Activated CD8-positive, alpha-beta T cell treated with anti-CD3 and anti-CD28 coated beads, Interleukin-2, amount 10 ng/mL, durations not matched to agents 7 days and 5 days (primary cell): ENCODE measurements around the gene NKX2-3. TPM values are rescaled to one million over a fixed set of nuclear protein-coding genes. Genes with fewer than 3 reads are reported as not detected.

ENCODE experiments used
- ATAC-seq: fragments of 150-1000 bp; cut with Tn5 transposase; one replicate; pipeline ENCODE4 v1.10.0; 2021; ENCODE audit warnings: moderate library complexity
- CTCF ChIA-PET: fragments of 350-600 bp; sonication (Branson Sonifier 250); formaldehyde crosslinking; loops from one replicate; lab custom pipeline; 2021; ENCODE audit warnings: antibody characterized with exemption; lab: Charles Lee
- POLR2A ChIA-PET: fragments of 350-600 bp; sonication (Branson Sonifier 250); formaldehyde crosslinking; loops from one replicate; lab custom pipeline; 2021; ENCODE audit warnings: antibody characterized with exemption; lab: Charles Lee
- DNase-seq: peaks from one replicate; pipeline ENCODE4 v3.0.0-alpha.2; 2020
- H3K27ac Mint-ChIP-seq: one replicate; pipeline ENCODE4 v1.8.0; 2021; ENCODE audit warnings: mild to moderate bottlenecking, mixed read lengths
- H3K27me3 Mint-ChIP-seq: one replicate; pipeline ENCODE4 v1.8.0; 2021; ENCODE audit warnings: low read depth, mixed read lengths
- H3K36me3 Mint-ChIP-seq: one replicate; pipeline ENCODE4 v1.8.0; 2021; ENCODE audit warnings: low read depth, mixed read lengths
- H3K4me1 Mint-ChIP-seq: one replicate; pipeline ENCODE4 v1.8.0; 2021; ENCODE audit warnings: low read depth, mixed read lengths
- H3K4me3 Mint-ChIP-seq: one replicate; pipeline ENCODE4 v1.8.0; 2021; ENCODE audit warnings: mild to moderate bottlenecking, mixed read lengths
- H3K9me3 Mint-ChIP-seq: one replicate; pipeline ENCODE4 v1.8.0; 2022; ENCODE audit warnings: mixed read lengths; ENCODE audit not compliant: insufficient read depth
- total RNA-seq, 2 experiments: library from RNA; stranded (reverse); gene quantifications; one replicate each; pipeline ENCODE4 v1.2.3, GENCODE V29; 2021

The NKX2-3 gene
- total RNA-seq, 2 experiments from 2014 or later = not detected

GRCh38 chr10:99569961-99570360 is 37.2 kb downstream of the NKX2-3 start:
- H3K4me3 Mint-ChIP-seq = no peak overlapping the region
- H3K36me3 Mint-ChIP-seq = no peaks in the 10 kb centered on the region
- H3K27me3 Mint-ChIP-seq = peaks cover 18% of the 10 kb centered on the region
- ATAC-seq (no peak), DNase-seq (no peak)
- H3K4me1 Mint-ChIP-seq = no peaks in the 10 kb centered on the region
- POLR2A ChIA-PET = no interaction called here
- CTCF ChIA-PET = interaction anchor here (1.3 kb wide), 1 partner anchor 10 kb away, joined by 4 read pairs; no protein-coding TSS in a partner anchor
- H3K9me3 Mint-ChIP-seq = no peaks in the 10 kb centered on the region
- H3K27ac Mint-ChIP-seq = no peak overlapping the region

DNA sequence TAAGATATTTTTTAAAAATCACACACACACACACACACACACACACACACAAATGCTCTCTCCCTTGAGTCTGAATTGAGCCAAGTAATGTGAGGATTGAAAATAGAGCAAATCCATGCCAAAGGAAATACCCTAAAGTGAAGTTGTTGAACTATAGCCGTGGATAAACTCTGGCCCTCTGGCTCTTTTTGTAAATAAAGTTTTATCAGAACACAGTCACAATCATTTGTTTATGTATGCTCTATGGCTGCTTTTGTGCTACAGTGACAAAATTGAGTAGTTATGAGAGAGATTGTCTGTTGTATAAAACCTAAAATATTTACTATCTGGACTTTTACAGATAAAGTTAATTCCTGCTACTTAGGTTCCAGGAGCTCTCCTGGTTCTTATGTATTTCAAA is 39.1 kb downstream of the NKX2-3 start:
- POLR2A ChIA-PET = no interaction called here
- Mint-ChIP-seq H3K27ac (no peak overlapping the region), H3K9me3 (no peaks in the 10 kb centered on the region), H3K36me3 (no peaks in the 10 kb centered on the region), H3K4me1 (no peaks in the 10 kb centered on the region), H3K4me3 (no peak overlapping the region), H3K27me3 (peaks cover 12% of the 10 kb centered on the region)
- DNase-seq = no peak
- ATAC-seq = no peak
- CTCF ChIA-PET = interaction anchor here (2.4 kb wide), 1 partner anchor 12 kb away, joined by 7 read pairs; no protein-coding TSS in a partner anchor

- ATAC-seq = no peak
- ChIA-PET POLR2A (no interaction called here), CTCF (interaction anchor here (2.4 kb wide), 1 partner anchor 14 kb away, joined by 7 read pairs; no protein-coding TSS in a partner anchor)
- Mint-ChIP-seq H3K27ac (no peak overlapping the region), H3K9me3 (no peaks in the 10 kb centered on the region), H3K36me3 (no peaks in the 10 kb centered on the region), H3K4me3 (no peak overlapping the region), H3K4me1 (no peaks in the 10 kb centered on the region), H3K27me3 (peaks cover 13% of the 10 kb centered on the region)
- no peak for DNase-seq
Measured at GRCh38 chr10:99573790-99574189, 41.0 kb downstream of the NKX2-3 start.

GRCh38 chr10:99579971-99580370 is 47.2 kb downstream of the NKX2-3 start:
- H3K27me3 Mint-ChIP-seq = peaks cover 4% of the 10 kb centered on the region
- ChIA-PET CTCF (interaction anchor here (0.9 kb wide), 1 partner anchor 19 kb away, joined by 5 read pairs; no protein-coding TSS in a partner anchor), POLR2A (no interaction called here)
- H3K36me3 Mint-ChIP-seq = no peaks in the 10 kb centered on the region
- DNase-seq (no peak), ATAC-seq (no peak)
- H3K4me3 Mint-ChIP-seq = no peak overlapping the region
- H3K27ac Mint-ChIP-seq = no peak overlapping the region
- no peaks in the 10 kb centered on the region for H3K9me3 Mint-ChIP-seq
- no peaks in the 10 kb centered on the region for H3K4me1 Mint-ChIP-seq

DNA sequence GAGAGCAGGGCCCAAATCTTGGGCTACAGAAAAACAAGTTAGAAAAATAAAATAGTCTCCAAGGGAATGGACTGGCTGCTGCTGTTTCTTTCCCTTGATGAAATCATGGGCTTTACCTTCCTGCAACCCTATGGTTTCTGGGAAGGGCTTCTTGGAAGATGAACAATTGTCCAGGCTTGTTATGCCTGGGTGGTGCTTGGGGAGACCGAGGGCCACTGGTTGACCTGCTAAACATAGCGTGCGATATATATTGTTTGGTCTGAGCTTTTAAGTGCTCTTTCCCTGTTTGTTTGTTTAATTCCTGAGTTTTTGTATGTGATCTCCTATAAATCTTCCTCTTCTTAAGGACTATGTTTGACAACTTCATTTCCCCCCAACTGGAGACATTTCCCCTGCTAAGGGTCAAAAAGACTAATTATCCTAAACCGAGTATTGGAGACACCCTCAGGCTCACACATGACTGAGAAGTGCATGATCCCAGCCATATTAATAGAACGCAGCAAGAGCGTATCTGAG is 49.6 kb downstream of the NKX2-3 start:
- DNase-seq (no peak), ATAC-seq (no peak)
- ChIA-PET POLR2A (no interaction called here), CTCF (no interaction called here)
- H3K9me3 Mint-ChIP-seq = no peaks in the 10 kb centered on the region
- no peak overlapping the region for H3K4me3 Mint-ChIP-seq
- H3K27me3 Mint-ChIP-seq = peaks cover 7% of the 10 kb centered on the region
- H3K36me3 Mint-ChIP-seq = no peaks in the 10 kb centered on the region
- no peaks in the 10 kb centered on the region for H3K4me1 Mint-ChIP-seq
- H3K27ac Mint-ChIP-seq = no peak overlapping the region

DNA sequence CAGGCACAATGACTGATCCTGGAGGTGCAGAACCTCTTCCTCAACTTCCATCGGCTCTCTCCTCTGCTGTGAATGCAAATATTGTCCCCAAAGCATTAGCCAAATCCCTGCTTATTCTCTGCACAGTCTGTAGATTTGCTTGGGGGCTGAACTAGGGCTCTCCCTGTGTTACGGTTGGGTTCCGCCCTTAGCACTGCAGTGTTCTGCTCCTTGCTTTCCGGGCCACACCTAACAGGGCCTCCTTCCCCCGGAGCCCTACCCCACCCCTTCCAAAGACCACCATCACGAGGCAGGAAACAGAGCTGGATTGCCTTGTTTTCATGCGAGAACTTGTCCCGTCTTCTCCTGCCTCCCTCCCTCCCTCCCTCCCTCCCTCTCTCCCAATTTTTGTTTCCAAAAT is 50.9 kb downstream of the NKX2-3 start:
- H3K9me3 Mint-ChIP-seq = no peaks in the 10 kb centered on the region
- H3K36me3 Mint-ChIP-seq = no peaks in the 10 kb centered on the region
- DNase-seq (no peak), ATAC-seq (no peak)
- CTCF ChIA-PET = no interaction called here
- no peak overlapping the region for H3K27ac Mint-ChIP-seq
- H3K27me3 Mint-ChIP-seq = peaks cover 11% of the 10 kb centered on the region
- POLR2A ChIA-PET = no interaction called here
- no peaks in the 10 kb centered on the region for H3K4me1 Mint-ChIP-seq
- H3K4me3 Mint-ChIP-seq = no peak overlapping the region

Other genes starting within 250 kb of the NKX2-3 start
- under 1 TPM; 0.13 to 0.23 TPM for gene CNNM1, start 203.6 kb upstream of the NKX2-3 start, total RNA-seq
- 10 to 100 TPM; 31.2 to 37.1 TPM for gene GOT1, start 102.3 kb upstream of the NKX2-3 start, total RNA-seq
- 10 to 100 TPM; 50.7 to 55.0 TPM for gene SLC25A28, start 87.5 kb downstream of the NKX2-3 start, total RNA-seq
- gene ENTPD7, start 126.6 kb downstream of the NKX2-3 start, total RNA-seq = 1 to 10 TPM; 5.8 to 6.0 TPM
- gene COX15, start 199.2 kb downstream of the NKX2-3 start, total RNA-seq = 10 to 100 TPM; 36.1 to 39.3 TPM
- 10 to 100 TPM; 24.0 to 25.8 TPM for gene CUTC, start 199.3 kb downstream of the NKX2-3 start, total RNA-seq
- under 1 TPM; 0.76 to 0.97 TPM for gene ABCC2, start 249.7 kb downstream of the NKX2-3 start, total RNA-seq